ENCODE results near the gene ZNG1B.
"Not testable (repeated sequence)": the region's sequence is repeated elsewhere in the genome, so short reads cannot be mapped to it uniquely, and the experiment has no call there.

Gene ZNG1B

DNA sequence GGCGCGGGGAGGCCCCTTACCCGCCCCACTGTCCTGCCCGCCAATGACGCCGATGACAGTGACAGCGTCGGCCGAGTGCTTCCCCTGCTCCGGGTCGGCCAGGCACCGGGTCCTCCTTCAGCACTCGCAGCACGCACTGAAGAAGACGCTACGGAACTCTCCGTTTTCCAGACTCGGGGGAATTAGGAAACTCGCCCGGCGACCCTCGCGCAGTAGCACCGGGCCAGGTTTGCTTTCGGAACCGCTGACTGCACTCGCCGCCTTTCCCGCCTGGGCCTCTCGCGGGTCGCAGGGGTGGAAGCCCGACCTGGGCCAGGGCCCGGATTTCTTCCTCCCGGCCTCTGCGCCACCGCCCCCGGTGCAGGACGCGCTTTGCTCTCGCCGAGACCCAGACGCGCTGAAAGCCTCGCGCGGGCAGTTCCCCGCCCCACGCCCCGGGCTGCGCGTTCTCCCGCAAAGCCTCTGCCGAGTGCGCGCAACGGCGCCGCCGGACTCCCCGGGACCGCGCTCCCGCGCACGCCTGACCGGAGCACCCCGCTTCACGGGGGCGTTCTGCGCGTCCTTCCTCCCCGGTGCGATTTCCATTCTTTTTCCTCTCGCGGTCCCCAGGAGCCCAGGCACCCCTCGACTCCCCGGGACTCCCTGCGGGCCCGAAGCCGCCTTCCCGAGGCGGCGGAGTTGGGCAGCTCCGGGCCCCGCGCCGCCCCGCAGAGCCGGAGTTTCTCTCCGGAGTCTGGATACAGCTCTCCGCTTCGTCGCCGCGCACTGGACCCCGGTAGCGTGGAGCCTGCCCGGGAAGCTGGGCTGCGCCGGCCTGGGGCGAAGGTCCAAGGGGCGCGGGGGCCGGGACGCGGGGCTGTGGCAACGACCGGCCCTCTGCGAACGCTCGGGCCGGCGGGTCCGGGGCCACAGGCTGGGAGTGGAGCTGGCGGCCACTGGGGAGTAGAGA lies 65.9 kb downstream of the ZNG1B start:
- DNase-seq (ENCODE audit: extremely low read depth in 1 of 2, low read depth in 1 of 2) = not testable (repeated sequence)

DNA sequence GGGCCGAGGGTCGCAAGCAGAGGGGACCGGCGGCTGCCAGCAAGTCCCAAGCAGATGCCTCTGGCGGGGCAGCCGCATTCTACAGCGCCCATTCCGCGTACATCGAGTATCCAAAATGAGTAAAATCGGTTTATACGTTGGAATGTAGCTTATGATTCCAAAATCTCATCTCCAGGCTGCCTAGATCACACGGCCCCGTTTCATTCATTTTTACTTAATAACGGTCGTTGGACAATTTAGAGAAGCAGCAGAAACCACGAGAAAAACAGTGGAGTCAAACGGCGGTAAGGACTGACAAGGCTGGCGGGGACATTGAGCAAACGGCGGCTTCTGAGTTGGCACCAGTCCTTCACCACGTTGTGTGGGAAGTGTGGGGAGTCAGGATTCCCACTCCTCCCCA lies 66.6 kb downstream of the ZNG1B start:
- not testable (repeated sequence) for DNase-seq (ENCODE audit: extremely low read depth in 1 of 2, low read depth in 1 of 2)

DNA sequence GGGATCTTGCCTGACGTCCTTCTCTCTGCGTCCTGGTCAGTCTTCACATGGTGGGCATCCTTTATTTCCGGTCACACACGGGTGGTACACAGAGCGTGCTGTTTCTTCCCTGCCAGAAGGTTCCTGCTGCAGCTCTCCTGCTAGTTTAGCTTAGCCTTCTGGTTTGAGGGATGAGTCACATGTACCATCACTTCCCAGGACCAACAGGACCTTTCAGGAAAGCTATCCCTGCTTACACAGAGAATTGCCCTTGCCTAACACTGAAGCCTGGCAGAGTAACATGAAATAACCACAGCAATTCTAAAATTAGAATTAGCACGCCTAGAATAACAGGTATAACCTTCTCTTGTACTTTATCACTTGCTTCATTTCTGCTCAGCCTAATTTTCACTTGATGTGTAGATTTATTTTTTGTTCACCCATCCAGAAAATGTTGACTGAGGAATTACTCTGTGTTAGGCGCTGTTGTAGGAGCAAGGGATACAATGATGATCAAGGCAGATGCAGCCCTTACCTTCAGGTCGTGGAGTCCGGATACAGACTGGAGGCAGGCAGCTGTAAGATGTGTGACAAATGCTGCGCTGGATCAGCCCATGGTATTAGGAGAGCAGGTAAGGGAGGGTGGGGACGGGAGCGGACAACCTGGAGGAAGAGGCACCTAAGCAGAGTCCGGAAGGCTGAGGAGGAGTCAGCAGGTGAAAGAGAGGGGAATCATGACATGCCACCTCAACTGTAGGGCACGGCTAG lies 70.1 kb downstream of the ZNG1B start:
- not testable (repeated sequence) for DNase-seq (ENCODE audit: extremely low read depth in 1 of 2, low read depth in 1 of 2)

DNA sequence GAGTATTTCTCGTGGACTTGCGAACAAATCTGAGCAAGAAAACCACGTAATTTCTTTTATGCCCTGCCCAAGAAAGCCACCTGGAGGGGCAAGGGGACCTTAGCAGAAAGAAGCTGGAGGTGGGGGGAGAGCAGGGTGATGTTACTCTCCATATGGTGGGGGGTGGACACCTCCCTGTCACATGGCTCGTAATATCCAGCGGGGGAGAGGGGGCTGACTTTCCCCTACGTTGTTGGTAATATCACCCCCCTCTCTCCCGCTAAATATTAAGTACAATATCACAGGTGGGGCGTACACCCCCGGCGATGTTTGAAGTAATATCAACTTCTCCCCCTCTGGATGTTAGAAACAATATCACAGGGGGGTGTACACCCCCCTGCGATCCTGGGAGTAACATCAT lies 70.7 kb downstream of the ZNG1B start:
- DNase-seq (ENCODE audit: extremely low read depth in 1 of 2, low read depth in 1 of 2) = not testable (repeated sequence)

DNA sequence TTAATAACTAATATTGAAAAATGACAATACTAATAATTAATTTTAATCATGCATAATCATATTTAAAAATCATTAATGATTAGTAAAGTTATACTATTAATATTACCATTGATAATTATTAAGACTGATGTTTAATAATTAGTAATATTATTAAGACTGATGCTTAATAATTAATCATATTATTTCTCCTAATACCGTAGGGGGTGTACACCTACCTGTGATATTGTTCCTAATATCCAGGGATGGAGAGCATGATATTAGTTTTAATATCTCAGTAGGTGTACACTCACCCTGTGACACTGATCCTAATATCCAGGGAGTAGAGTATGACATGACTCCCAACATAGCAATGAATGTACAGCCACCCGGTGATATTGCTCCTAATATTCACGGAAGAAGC lies 73.4 kb downstream of the ZNG1B start:
- DNase-seq (ENCODE audit: extremely low read depth in 1 of 2, low read depth in 1 of 2) = not testable (repeated sequence)

DNA sequence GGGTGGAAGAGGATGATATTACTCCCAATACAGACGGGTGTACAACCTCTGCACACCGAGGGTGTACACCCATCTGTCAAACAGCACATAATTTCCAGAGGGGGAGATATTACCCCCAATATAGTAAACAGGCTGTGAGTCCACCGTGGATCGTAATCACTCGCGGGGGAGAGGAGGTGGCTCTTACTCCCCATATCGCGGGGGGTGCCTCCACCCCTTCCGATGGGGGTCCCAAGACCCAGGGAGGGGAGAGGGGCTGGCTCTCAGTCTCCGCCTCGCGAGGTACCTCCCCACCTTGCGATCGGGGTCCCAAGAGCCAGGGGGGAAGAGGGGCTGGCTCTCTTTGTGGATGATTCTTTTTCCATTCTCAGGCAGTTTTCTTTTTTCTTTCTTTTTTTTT lies 74.4 kb downstream of the ZNG1B start:
- DNase-seq (ENCODE audit: extremely low read depth in 1 of 2, low read depth in 1 of 2) = not testable (repeated sequence)

DNA sequence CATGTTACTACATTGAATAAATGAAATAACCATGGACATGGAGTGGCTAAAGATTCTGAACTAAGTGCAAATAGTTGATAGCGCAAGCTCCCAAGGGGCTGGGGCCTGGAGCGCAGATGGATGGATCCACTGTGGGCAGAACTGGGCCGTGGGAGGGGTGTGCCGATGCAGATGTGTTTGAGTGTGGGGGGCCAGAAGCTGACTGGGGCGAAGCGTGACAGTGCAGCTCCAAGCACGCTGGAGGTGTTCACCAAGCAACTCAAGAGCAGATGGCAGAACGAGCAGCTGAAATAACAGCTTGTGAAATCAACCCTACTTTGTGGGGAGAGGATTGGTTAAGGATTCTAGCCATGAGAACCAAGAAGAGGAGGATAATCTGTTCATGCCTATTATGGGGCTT lies 78.0 kb downstream of the ZNG1B start:
- DNase-seq (ENCODE audit: extremely low read depth in 1 of 2, low read depth in 1 of 2) = not testable (repeated sequence)

DNA sequence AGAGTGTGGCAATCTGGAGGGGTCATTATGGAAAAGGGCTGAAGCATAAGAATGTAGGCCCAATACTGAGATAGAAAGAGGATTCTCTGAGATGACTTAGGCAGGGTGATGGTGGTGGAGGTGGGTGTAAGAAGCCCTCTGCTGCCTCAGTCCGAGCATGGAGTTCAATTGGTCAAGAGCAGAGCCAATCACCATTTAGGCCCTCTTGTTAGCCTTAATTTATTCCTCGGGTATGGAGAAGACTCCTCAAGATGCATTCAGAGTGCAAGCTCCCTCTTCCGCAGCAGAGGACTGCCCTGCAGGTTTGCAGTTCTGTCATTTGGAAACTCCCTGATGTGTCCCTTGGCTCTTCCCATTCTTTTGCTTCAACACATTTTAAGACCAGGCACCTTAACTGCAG lies 78.5 kb downstream of the ZNG1B start:
- not testable (repeated sequence) for DNase-seq (ENCODE audit: extremely low read depth in 1 of 2, low read depth in 1 of 2)

DNA sequence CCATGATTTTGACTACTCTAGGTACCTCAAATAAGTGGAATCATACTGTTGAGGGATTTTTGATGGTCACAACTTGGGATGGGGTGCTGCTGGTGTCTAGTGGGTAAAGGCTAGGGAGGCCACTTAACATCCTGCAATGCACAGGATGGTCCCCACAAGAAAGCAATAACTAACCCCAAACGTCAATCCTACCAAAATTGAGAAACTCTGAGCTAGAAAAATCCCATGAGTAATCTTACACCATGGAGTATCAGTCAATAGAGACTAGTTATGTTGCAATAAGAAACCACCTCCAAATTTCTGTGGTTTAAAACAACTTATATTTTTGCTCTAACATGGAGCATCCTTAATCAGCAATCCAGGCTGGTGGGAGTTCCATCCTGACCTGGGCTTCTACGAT lies 79.5 kb downstream of the ZNG1B start:
- not testable (repeated sequence) for DNase-seq (ENCODE audit: extremely low read depth in 1 of 2, low read depth in 1 of 2)

DNA sequence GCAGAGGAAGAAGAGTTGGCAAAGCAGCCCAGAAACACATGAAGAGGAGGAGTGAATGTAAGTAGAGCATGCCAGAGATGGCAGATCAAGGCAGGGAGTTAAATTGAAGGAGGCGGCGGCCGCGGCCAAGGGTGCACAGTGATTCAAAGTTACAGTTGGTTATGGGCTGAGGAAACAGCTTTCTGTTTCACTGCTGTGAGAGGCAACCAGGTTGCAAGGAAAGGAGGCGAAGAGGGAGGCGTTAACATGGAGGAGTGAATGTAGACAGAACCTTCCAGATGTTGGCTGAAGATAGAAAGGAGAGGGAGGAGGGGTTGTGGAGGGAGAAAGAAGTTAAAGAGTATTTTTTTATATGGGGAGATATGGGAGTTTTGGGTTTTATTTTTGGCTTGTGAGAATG lies 83.3 kb downstream of the ZNG1B start:
- not testable (repeated sequence) for DNase-seq (ENCODE audit: extremely low read depth in 1 of 2, low read depth in 1 of 2)

DNA sequence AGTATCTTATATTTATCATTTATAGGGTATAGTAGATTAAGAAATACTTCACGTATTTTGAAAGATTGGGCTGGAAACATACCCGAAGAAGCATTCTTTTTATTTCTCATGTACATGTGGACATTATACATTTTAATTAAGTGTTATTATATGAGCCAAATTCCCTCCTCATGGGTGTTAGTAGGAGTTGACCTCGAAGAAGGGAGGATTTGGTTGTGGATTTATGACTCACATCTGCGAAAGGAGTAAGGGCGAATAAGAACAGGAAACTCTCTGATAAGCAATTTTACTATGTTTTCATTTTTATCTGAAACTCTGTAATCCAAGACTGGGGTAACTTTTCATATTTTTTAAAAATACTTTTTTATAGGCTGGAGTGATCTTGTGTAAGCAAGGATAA lies 84.0 kb downstream of the ZNG1B start:
- DNase-seq (ENCODE audit: extremely low read depth in 1 of 2, low read depth in 1 of 2) = not testable (repeated sequence)

DNA sequence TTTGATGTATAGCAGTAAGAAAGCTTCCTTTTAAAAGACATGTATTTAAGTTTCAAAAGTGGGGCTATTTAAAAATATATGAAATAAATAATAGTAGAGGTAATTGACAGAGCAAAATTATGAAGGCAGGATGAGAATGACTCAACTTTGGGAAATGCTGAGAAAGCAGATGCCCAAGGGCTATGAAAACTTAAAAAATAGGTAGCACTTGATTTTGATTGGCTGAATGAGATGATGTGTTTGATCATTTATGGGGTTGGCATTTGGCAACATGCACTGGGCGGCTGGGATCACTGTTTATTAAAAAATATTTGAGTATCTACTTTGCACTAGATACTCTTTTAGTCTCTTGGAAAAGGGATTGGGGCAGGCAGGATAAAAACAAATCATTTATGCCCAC lies 87.5 kb downstream of the ZNG1B start:
- DNase-seq (ENCODE audit: extremely low read depth in 1 of 2, low read depth in 1 of 2) = not testable (repeated sequence)

DNA sequence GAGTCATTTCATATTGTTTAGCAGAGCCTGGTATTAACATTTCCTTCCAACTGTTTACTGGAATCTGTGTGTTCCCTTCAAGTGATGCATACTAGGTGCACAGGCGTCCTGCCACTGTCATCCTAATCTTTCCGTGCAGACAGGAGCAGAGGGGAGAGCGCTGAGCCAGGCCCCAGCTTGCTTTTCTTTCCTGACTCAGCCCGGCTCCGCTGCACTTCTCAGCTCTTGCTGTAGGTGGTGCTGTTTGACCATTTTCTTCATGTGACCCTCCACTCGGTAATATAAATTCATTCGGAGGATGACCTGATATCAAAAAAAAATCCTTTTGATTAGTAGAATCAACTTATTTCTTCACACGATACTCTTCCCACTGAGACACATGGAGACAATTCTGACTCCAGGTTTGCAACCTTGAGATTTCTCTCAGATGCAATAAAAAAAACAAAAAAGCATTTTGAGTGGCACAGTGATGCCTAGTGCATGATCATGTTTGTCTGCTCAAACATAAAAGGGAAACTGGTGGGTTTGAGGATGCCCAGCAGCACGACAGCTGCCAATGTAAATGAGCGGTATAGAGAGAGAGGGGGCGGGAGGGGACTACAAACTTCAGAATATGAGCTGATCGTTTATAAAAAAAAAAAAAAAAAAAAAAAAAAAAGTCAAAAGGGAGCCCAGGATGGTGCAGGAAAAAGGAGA lies 90.0 kb downstream of the ZNG1B start:
- DNase-seq (ENCODE audit: extremely low read depth in 1 of 2, low read depth in 1 of 2) = not testable (repeated sequence)

DNA sequence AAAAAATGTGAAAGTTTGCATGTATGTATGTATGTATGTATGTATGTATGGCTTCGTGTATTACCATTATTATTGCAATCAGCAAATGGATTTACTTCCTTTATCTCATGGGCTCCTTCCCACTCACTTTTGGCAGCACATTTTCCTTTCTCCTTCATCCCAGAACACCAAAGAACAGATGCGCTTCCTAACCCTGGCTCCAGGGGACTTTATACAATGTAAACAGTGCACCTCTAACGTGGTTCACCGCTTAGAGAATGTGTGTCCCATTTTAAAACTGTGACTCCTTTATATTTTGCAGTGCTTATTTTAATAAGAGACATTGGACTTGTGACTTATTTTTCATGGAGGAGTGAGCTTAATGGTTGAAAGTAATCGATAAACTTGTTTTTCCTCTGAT lies 90.6 kb downstream of the ZNG1B start:
- not testable (repeated sequence) for DNase-seq (ENCODE audit: extremely low read depth in 1 of 2, low read depth in 1 of 2)

DNA sequence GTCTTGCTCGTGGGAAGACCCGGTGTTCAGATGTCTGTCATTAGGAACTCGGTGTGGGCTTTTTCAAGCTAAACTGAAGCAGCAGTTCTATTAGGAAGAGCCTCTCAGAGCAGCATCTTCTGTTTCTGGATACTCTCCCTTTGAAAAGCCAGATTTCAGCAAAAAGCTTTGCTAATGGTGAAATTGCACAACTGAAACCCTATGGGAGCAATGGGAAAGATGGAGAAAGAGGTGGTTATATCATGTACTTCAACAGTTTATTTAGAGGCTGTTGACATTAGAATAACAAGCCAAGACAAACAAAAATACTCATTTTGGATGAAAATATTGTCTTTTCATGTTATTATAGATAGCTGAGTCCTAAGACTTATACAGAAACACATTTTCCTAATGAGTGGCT lies 91.4 kb downstream of the ZNG1B start:
- DNase-seq (ENCODE audit: extremely low read depth in 1 of 2, low read depth in 1 of 2) = not testable (repeated sequence)

DNA sequence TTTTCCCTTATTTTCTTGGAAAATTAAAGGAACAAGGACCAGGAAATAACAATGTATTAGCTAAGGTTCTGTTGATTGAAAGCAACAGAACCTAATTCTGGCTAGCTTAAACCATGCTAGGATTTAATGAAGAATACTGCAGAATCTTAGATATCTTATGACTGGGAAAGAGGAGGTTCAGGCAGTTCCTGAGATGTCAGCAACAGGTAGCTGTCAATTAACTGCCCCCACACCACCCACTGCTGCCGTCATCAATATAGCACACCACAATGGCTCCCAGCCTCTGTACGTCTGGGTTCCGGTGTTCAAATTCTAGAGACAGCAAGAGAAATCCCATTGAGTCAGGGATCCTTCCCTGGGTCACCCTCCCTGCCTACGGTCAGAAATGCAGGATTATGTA lies 95.5 kb downstream of the ZNG1B start:
- not testable (repeated sequence) for DNase-seq (ENCODE audit: extremely low read depth in 1 of 2, low read depth in 1 of 2)

DNA sequence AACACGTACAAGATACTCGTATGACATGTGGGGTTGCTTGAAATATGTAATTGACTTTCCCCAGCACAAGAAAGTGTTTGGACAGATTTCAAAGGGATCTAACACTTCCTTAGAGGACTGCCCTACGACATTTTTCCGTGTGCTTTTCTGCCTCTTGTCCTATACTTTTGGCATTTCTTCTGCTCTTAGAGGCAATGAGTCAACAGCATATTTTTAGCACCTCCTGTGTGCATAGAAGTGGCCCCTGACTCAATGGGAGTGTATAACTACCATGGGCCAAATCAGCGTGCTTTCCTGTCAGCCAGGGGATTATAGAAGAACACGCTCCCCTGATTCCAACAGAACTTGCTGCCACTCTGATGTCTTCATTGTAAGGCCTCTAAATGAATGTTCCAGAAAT lies 99.1 kb downstream of the ZNG1B start:
- DNase-seq (ENCODE audit: extremely low read depth in 1 of 2, low read depth in 1 of 2) = not testable (repeated sequence)

DNA sequence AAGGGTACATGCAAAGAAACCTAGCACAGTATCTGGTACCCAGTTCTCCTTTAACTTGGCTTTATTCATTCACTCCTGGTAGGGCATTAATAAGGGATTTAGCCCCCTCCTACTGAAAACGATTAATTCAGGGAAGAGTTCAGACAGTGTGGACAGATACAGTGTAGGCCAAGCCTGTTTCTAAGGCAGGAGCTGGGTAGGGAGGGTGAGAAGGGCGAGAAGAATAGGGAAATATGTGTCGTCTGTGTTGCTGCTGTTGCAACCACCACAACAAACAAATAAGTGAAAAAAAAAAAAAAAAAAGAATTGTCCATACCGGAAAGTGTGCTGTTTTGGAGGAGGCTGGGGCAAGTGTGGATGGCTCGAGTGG lies 103.3 kb downstream of the ZNG1B start:
- not testable (repeated sequence) for DNase-seq (ENCODE audit: extremely low read depth in 1 of 2, low read depth in 1 of 2)

DNA sequence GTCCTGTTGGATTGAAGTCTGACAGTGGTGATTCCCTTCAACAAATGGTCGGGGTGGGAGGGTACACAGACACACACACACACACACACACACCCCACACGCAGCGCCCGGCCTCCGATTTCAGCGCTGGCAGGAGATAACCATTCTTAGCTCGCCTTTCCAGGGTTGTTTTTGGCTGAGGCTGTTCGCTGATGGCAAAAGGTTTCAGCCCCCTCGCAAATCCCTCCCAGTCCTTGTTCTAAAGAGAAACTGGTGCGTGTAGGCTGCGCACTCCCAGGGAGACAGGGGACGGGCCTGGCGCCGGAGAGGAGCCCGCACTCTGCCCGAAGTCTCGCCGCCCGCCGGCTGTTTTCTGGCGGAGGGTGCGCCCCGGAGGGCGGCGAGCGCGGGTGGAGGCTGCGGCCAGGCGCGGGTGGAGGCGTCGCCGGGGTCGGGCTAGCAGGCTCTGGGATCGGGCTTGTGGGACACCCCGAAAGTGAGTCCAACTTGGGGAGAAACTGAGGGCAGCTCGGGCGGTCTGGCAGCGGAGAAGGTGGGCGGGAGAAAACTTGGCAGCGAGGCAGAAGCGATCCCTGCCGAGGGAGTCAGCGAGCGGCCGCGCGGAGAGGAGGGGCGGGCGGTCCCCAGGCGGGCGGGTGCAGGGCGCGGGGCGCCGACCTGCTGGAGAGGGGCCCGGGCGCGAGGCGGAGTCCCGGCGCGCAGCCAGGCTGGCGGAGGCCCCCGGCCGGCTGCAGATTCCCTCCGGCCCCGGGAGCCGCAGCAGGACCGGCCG lies 103.9 kb downstream of the ZNG1B start:
- DNase-seq (ENCODE audit: extremely low read depth in 1 of 2, low read depth in 1 of 2) = not testable (repeated sequence)

DNA sequence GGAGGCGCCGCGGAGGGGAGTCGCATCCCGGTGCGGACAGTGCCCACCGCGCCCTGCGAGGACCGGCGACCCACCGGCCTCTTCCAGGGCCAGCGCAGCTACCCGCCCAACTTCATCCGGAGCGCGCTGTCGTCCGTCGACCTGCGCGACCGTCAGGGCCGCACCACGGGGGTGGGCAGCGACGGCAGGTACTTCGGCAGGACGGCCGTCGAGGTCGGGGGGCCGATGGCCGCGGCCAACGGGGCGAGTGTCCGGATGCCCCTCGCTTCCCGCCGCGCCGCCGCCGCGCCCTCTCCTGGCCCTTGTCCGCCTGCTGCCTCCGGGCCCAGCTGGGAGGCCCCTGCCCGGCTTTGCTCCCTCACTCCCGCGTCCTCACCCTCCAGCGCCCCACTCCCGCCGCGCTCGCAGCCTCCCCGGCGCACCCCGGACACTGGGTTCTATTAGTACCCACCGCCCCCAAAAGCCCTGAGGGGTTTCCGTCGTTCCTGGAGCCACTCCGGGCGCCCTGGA lies 104.5 kb downstream of the ZNG1B start:
- not testable (repeated sequence) for DNase-seq (ENCODE audit: extremely low read depth in 1 of 2, low read depth in 1 of 2)
